Measurements from ENCODE around the gene ZSCAN16. TPM values are rescaled to one million over a fixed set of nuclear protein-coding genes. Genes with fewer than 3 reads are reported as not detected.

Gene ZSCAN16
- polyA plus RNA-seq, 1 experiment = 2.3 TPM

DNA sequence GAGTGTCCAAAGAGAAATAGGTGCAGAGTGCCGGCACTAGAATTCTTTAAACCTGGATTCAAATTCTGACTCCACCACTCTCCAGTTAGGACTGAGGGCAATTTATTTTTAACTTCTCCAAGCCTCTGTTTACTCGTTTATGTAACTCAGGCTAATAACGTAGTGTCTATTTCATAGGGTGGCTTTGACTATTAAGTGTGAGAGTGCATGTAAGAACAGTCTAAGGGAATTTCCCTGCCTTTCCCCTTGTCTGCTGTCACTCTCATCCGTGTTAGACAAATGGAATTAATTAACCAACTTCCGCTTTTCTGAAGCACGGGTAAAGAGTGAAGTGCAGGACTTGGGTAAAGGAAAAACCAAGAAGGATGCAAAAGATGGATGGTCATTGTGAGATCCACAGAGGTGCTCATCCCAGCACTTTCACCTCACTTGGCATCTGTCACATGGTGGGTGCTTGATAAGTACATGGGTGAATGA lies 13.1 kb downstream of the ZSCAN16 start:
- no peaks in the 10 kb centered on the region; the same call in 1 of the 2 replicates for H3K36me3 ChIP-seq (ENCODE audit: control insufficient read depth, insufficient read depth, low read length)
- CTCF ChIA-PET = interaction anchor here (1.5 to 2.1 kb wide), 2 partner anchors 218 to 244 kb away, joined by 3 to 11 read pairs; no protein-coding TSS in a partner anchor
- POLR2A ChIA-PET = interaction anchor here (0.8 kb wide), 1 partner anchor 33 kb away, joined by 3 read pairs; no protein-coding TSS in a partner anchor
- DNase-seq (ENCODE audit: low read depth) = no peak
- no peaks in the 10 kb centered on the region for H3K27me3 ChIP-seq (ENCODE audit: control insufficient read depth, insufficient read depth, low read length)
- TF ChIP-seq, protein P1, sequence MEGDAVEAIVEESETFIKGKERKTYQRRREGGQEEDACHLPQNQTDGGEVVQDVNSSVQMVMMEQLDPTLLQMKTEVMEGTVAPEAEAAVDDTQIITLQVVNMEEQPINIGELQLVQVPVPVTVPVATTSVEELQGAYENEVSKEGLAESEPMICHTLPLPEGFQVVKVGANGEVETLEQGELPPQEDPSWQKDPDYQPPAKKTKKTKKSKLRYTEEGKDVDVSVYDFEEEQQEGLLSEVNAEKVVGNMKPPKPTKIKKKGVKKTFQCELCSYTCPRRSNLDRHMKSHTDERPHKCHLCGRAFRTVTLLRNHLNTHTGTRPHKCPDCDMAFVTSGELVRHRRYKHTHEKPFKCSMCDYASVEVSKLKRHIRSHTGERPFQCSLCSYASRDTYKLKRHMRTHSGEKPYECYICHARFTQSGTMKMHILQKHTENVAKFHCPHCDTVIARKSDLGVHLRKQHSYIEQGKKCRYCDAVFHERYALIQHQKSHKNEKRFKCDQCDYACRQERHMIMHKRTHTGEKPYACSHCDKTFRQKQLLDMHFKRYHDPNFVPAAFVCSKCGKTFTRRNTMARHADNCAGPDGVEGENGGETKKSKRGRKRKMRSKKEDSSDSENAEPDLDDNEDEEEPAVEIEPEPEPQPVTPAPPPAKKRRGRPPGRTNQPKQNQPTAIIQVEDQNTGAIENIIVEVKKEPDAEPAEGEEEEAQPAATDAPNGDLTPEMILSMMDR (IDR thresholded peaks at IDR 0.05; ENCODE audit: insufficient read depth, low read depth, low read length) = no peak
- peak overlapping the region; percentile 76 for H3K4me3 ChIP-seq (ENCODE audit: low read depth, low read length)

- ChIA-PET POLR2A (no interaction called here), CTCF (interaction anchor here (3.0 kb wide), 1 partner anchor 216 kb away, joined by 14 read pairs; no protein-coding TSS in a partner anchor)
- TF ChIP-seq, protein P1 (IDR thresholded peaks at IDR 0.05; ENCODE audit: insufficient read depth, low read depth, low read length) = no peak
- Histone ChIP-seq H3K27me3 (ENCODE audit: control insufficient read depth, insufficient read depth, low read length) (no peaks in the 10 kb centered on the region), H3K36me3 (ENCODE audit: control insufficient read depth, insufficient read depth, low read length) (no peaks in the 10 kb centered on the region), H3K4me3 (ENCODE audit: low read depth, low read length) (no peak overlapping the region)
- DNase-seq (ENCODE audit: low read depth) = no peak
These were observed 15.6 kb downstream of the ZSCAN16 start for GRCh38 chr6:28139860-28140543.

- DNase-seq (ENCODE audit: low read depth) = no peak
- H3K27me3 ChIP-seq (ENCODE audit: control insufficient read depth, insufficient read depth, low read length) = no peaks in the 10 kb centered on the region
- H3K36me3 ChIP-seq (ENCODE audit: control insufficient read depth, insufficient read depth, low read length) = peaks cover 1% of the 10 kb centered on the region; the same call in 1 of the 2 replicates
- H3K4me3 ChIP-seq (ENCODE audit: low read depth, low read length) = no peak overlapping the region
- TF ChIP-seq, protein P1 (IDR thresholded peaks at IDR 0.05; ENCODE audit: insufficient read depth, low read depth, low read length) = no peak
- ChIA-PET POLR2A (no interaction called here), CTCF (interaction anchor here (3.0 kb wide), 1 partner anchor 215 kb away, joined by 14 read pairs; no protein-coding TSS in a partner anchor)
These were observed 16.2 kb downstream of the ZSCAN16 start for GRCh38 chr6:28140616-28141015.

- POLR2A ChIA-PET = interaction anchor here (0.9 to 1.0 kb wide), 2 partner anchors 17 to 77 kb away, joined by 3 read pairs; no protein-coding TSS in a partner anchor
- TF ChIP-seq, protein P1 (IDR thresholded peaks at IDR 0.05; ENCODE audit: insufficient read depth, low read depth, low read length) = no peak
- CTCF ChIA-PET = interaction anchor here (1.1 to 3.0 kb wide), 2 partner anchors 11 to 214 kb away, joined by 3 to 14 read pairs; no protein-coding TSS in a partner anchor
- peak within 1 kb of the TSS; percentile 61 for H3K4me3 ChIP-seq (ENCODE audit: low read depth, low read length)
- peaks cover 2% of the 10 kb centered on the region; the same call in 1 of the 2 replicates for H3K36me3 ChIP-seq (ENCODE audit: control insufficient read depth, insufficient read depth, low read length)
- no peak for DNase-seq (ENCODE audit: low read depth)
- no peaks in the 10 kb centered on the region for H3K27me3 ChIP-seq (ENCODE audit: control insufficient read depth, insufficient read depth, low read length)
These were observed 17.3 kb downstream of the ZSCAN16 start, which contains the start of gene ZKSCAN8 for GRCh38 chr6:28141500-28142329. TSS of gene ZKSCAN8 (plus strand) at chr6:28141883. CDS start at chr6:28148408, 6,525 bp downstream.

Data from BJ (cell line).